Panc1 (cell line): ENCODE data around the gene FRMPD4. TPM values are rescaled to one million over a fixed set of nuclear protein-coding genes. Genes with fewer than 3 reads are reported as not detected.

Experiments
- ATAC-seq: fragments of 200-7000 bp; cut with Tn5 transposase; 2 replicates; pipeline ENCODE4 v1.9.1; 2020; ENCODE audit warnings: mild to moderate bottlenecking, moderate library complexity
- BruUV-seq: library from RNA; stranded (reverse); fragments of 400-500 nt; replicated peaks from 2 replicates; lab custom pipeline; 2021; lab: Mats Ljungman, UMichigan
- CTCF ChIA-PET: fragments of 300-600 bp; sonication (Branson Sonifier 250); formaldehyde crosslinking; loops from one replicate; lab custom pipeline; 2022; ENCODE audit warnings: antibody characterized with exemption; lab: Charles Lee
- POLR2A ChIA-PET: fragments of 300-600 bp; sonication (Branson Sonifier 250); formaldehyde crosslinking; loops from one replicate; lab custom pipeline; 2022; ENCODE audit warnings: antibody characterized with exemption; lab: Charles Lee
- DNase-seq: peaks from one replicate; pipeline ENCODE4 v3.0.0-alpha.2; 2010; ENCODE audit warnings: low read depth, low spot score
- H3K27ac ChIP-seq: 2 replicates; pipeline ENCODE4 v1.5.1; 2011; ENCODE audit warnings: mild to moderate bottlenecking, low read length, inconsistent platforms
- H3K27me3 ChIP-seq: fragments of 200-500 bp; sonication (Bioruptor generic); 2 replicates; pipeline ENCODE4 v1.6.0; 2014; ENCODE audit warnings: low read length, inconsistent platforms; ENCODE audit not compliant: control insufficient read depth, insufficient read depth
- H3K36me3 ChIP-seq: fragments of 200-500 bp; sonication (Bioruptor generic); 2 replicates; pipeline ENCODE4 v1.5.1; 2014; ENCODE audit warnings: inconsistent platforms, mild to moderate bottlenecking, low read length, moderate library complexity; ENCODE audit not compliant: control insufficient read depth, insufficient read depth
- H3K4me1 ChIP-seq: 2 replicates; pipeline ENCODE4 v1.5.1; 2011; ENCODE audit warnings: inconsistent platforms, mild to moderate bottlenecking, low read length, moderate library complexity; ENCODE audit not compliant: control insufficient read depth, insufficient read depth
- H3K4me3 ChIP-seq, 2 experiments: 2 replicates each; pipeline ENCODE4 v1.5.1; 2011 to 2012; ENCODE audit warnings: low read depth in 2 of 2, low read length in 2 of 2, mild to moderate bottlenecking in 2 of 2, inconsistent platforms in 1 of 2, moderate library complexity in 1 of 2
- H3K9me3 ChIP-seq: fragments of 200-500 bp; sonication (Bioruptor generic); 2 replicates; pipeline ENCODE4 v1.5.1; 2014; ENCODE audit warnings: low read depth, mild to moderate bottlenecking, inconsistent platforms, low read length, moderate library complexity; ENCODE audit not compliant: control insufficient read depth, insufficient read depth
- CTCF ChIP-seq: fragments of 450-650 bp; IDR thresholded peaks from 2 replicates; pipeline ENCODE4 v1.5.1; 2017; ENCODE audit warnings: mild to moderate bottlenecking
- POLR2AphosphoS5 ChIP-seq: IDR thresholded peaks from 2 replicates; pipeline ENCODE4 v1.6.1; 2012; ENCODE audit warnings: mild to moderate bottlenecking, low read depth, low read length, moderate library complexity
- REST ChIP-seq, 2 experiments: IDR thresholded peaks; 2 replicates each; pipeline ENCODE4 v1.6.1; 2011 to 2012; ENCODE audit warnings: low read depth in 2 of 2, control low read depth in 1 of 2, low read length in 1 of 2, mild to moderate bottlenecking in 1 of 2, moderate library complexity in 1 of 2; ENCODE audit not compliant: insufficient read depth in 1 of 2
- SIN3A ChIP-seq: IDR thresholded peaks from 2 replicates; pipeline ENCODE4 v1.6.1; 2012; ENCODE audit warnings: low read depth, mild to moderate bottlenecking, low read length, moderate library complexity, borderline replicate concordance; ENCODE audit not compliant: insufficient read depth
- TCF7L2 ChIP-seq: IDR thresholded peaks from 2 replicates; pipeline ENCODE4 v1.6.1; 2011; ENCODE audit warnings: mild to moderate bottlenecking, low read depth, low read length, inconsistent platforms
- in situ Hi-C: cut with HindIII; loops from 2 replicates; pipeline ENCODE4 v1.10.0; 2016; ENCODE audit warnings: low sequenced_read_pairs, low pct_unique_long_range_greater_than_20kb
- intact Hi-C: fragments of 100-400 bp; cut with micrococcal nuclease; formaldehyde crosslinking; loops from one replicate; pipeline ENCODE4 v1.10.0; 2022; ENCODE audit not compliant: unreplicated experiment
- total RNA-seq: library from RNA; stranded (reverse); gene quantifications from one replicate; pipeline ENCODE4 v1.2.1, GENCODE V29; 2021; ENCODE audit not compliant: unreplicated experiment

Gene FRMPD4
- total RNA-seq, 1 experiment from 2014 or later: not detected

GRCh38 chrX:12447448-12448064, 309.3 kb downstream of the FRMPD4 start:
- Histone ChIP-seq H3K4me1 (no peaks in the 10 kb centered on the region), H3K27me3 (no peaks in the 10 kb centered on the region), H3K36me3 (no peaks in the 10 kb centered on the region), H3K9me3 (no peaks in the 10 kb centered on the region), H3K4me3 (no peak overlapping the region), H3K27ac (no peak overlapping the region)
- no TSS peak for BruUV-seq
- ATAC-seq: no peak
- DNase-seq: no peak
- no peak for TF ChIP-seq POLR2AphosphoS5
- no peak for TF ChIP-seq TCF7L2
- TF ChIP-seq CTCF: no peak
- TF ChIP-seq REST (IDR thresholded peaks at IDR 0.05; ENCODE audit: insufficient read depth in 1 of 2, low read depth in 2 of 2, low read length in 1 of 2): no peak
- no peak for TF ChIP-seq SIN3A
- ChIA-PET CTCF (no interaction called here), POLR2A (no interaction called here)
- in situ Hi-C loops (no loop called here), intact Hi-C loops (no loop called here)

- in situ Hi-C loops (no loop called here), intact Hi-C loops (no loop called here)
- no peak overlapping the region for H3K4me3 ChIP-seq
- H3K27me3 ChIP-seq: no peaks in the 10 kb centered on the region
- no TSS peak for BruUV-seq
- no peaks in the 10 kb centered on the region for H3K9me3 ChIP-seq
- DNase-seq (no peak), ATAC-seq (no peak)
- no peaks in the 10 kb centered on the region for H3K4me1 ChIP-seq
- H3K27ac ChIP-seq: no peak overlapping the region
- ChIA-PET CTCF (no interaction called here), POLR2A (no interaction called here)
- no peaks in the 10 kb centered on the region for H3K36me3 ChIP-seq
- TF ChIP-seq SIN3A (no peak), POLR2AphosphoS5 (no peak), REST (IDR thresholded peaks at IDR 0.05; ENCODE audit: insufficient read depth in 1 of 2, low read depth in 2 of 2, low read length in 1 of 2) (no peak), TCF7L2 (no peak), CTCF (no peak)
These were observed 314.0 kb downstream of the FRMPD4 start for GRCh38 chrX:12452268-12452667.
